GM19099 (cell line): ENCODE results near the gene FOXO1.
A peak's percentile ranks its signal among the peaks of the same experiment; 100 is the strongest.

Experiments
- POLR2A ChIP-seq: IDR thresholded peaks from 3 replicates; pipeline ENCODE4 v1.6.1; 2011; ENCODE audit warnings: low read depth; ENCODE audit not compliant: insufficient read length; ENCODE audit errors: extremely low read depth

Gene FOXO1

GRCh38 chr13:40671956-40672764 lies 5.7 kb upstream of the FOXO1 start:
- TF ChIP-seq POLR2A, result no peak

GRCh38 chr13:40670307-40670706 lies 3.9 kb upstream of the FOXO1 start:
- no peak for TF ChIP-seq POLR2A

GRCh38 chr13:40668335-40668734 lies 1.9 kb upstream of the FOXO1 start:
- TF ChIP-seq POLR2A, result no peak

- no peak for TF ChIP-seq POLR2A
Observed at GRCh38 chr13:40667622-40667978, 1.2 kb upstream of the FOXO1 start.

GRCh38 chr13:40666933-40667621 lies 636 bp upstream of the FOXO1 start:
- no peak for TF ChIP-seq POLR2A

GRCh38 chr13:40665126-40666044 lies 1.1 kb downstream of the FOXO1 start:
- TF ChIP-seq POLR2A, result no peak

- TF ChIP-seq POLR2A, result peak; percentile 72
Observed at GRCh38 chr13:40664350-40665125, 1.9 kb downstream of the FOXO1 start.

GRCh38 chr13:40662866-40663265 lies 3.6 kb downstream of the FOXO1 start:
- TF ChIP-seq POLR2A, result peak; percentile 25

- TF ChIP-seq POLR2A, result no peak
Observed at GRCh38 chr13:40661875-40662665, 4.4 kb downstream of the FOXO1 start.

GRCh38 chr13:40660692-40661091 lies 5.7 kb downstream of the FOXO1 start:
- no peak for TF ChIP-seq POLR2A

GRCh38 chr13:40660141-40660664 lies 6.2 kb downstream of the FOXO1 start:
- no peak for TF ChIP-seq POLR2A

GRCh38 chr13:40657951-40658350 lies 8.5 kb downstream of the FOXO1 start:
- TF ChIP-seq POLR2A, result no peak

- TF ChIP-seq POLR2A, result no peak
Observed at GRCh38 chr13:40657307-40657706, 9.1 kb downstream of the FOXO1 start.

GRCh38 chr13:40656358-40656757 lies 10.1 kb downstream of the FOXO1 start:
- no peak for TF ChIP-seq POLR2A
